Calu3 (cell line): ENCODE data around the gene PHACTR4. TPM values are rescaled to one million over a fixed set of nuclear protein-coding genes. Genes with fewer than 3 reads are reported as not detected.
"Not testable (repeated sequence)": the region's sequence is repeated elsewhere in the genome, so short reads cannot be mapped to it uniquely, and the experiment has no call there.

Experiments
- BruUV-seq: library from RNA; stranded (reverse); fragments of 400-500 nt; replicated peaks from 2 replicates; lab custom pipeline; 2021; lab: Mats Ljungman, UMichigan
- CTCF ChIA-PET: fragments of 300-600 bp; sonication (Branson Sonifier 250); formaldehyde crosslinking; loops from one replicate; lab custom pipeline; 2022; ENCODE audit warnings: antibody characterized with exemption; lab: Charles Lee
- DNase-seq: peaks from one replicate; pipeline ENCODE4 v3.0.0; 2022
- H3K27ac Mint-ChIP-seq: one replicate; pipeline ENCODE4 v1.8.0; 2022; ENCODE audit warnings: mixed read lengths; ENCODE audit not compliant: unreplicated experiment
- H3K27me3 Mint-ChIP-seq: one replicate; pipeline ENCODE4 v1.8.0; 2022; ENCODE audit warnings: mixed read lengths; ENCODE audit not compliant: unreplicated experiment
- H3K36me3 Mint-ChIP-seq: one replicate; pipeline ENCODE4 v1.8.0; 2022; ENCODE audit warnings: mild to moderate bottlenecking, moderate library complexity, mixed read lengths; ENCODE audit not compliant: insufficient read depth, unreplicated experiment
- H3K4me1 Mint-ChIP-seq: one replicate; pipeline ENCODE4 v1.8.0; 2022; ENCODE audit warnings: mild to moderate bottlenecking, low read depth, mixed read lengths; ENCODE audit not compliant: unreplicated experiment
- H3K4me3 Mint-ChIP-seq: one replicate; pipeline ENCODE4 v1.8.0; 2022; ENCODE audit warnings: mild to moderate bottlenecking, low read depth, moderate library complexity, mixed read lengths; ENCODE audit not compliant: unreplicated experiment
- H3K9me3 Mint-ChIP-seq: one replicate; pipeline ENCODE4 v1.8.0; 2022; ENCODE audit warnings: low read depth, mixed read lengths; ENCODE audit not compliant: unreplicated experiment
- intact Hi-C: fragments of 100-400 bp; cut with micrococcal nuclease; formaldehyde crosslinking; loops from one replicate; pipeline ENCODE4 v1.10.0; 2022; ENCODE audit not compliant: unreplicated experiment
- total RNA-seq: library from RNA; stranded (reverse); gene quantifications from 2 replicates; pipeline ENCODE4 v1.2.3, GENCODE V29; 2022
- TF ChIP-seq, protein P1 (sequence below): fragments of 200-600 bp; IDR thresholded peaks from one replicate; pipeline ENCODE4 v1.8.0; 2022; ENCODE audit warnings: antibody characterized with exemption; ENCODE audit not compliant: unreplicated experiment

Gene PHACTR4
- total RNA-seq, 1 experiment from 2014 or later: 58.7 TPM

DNA sequence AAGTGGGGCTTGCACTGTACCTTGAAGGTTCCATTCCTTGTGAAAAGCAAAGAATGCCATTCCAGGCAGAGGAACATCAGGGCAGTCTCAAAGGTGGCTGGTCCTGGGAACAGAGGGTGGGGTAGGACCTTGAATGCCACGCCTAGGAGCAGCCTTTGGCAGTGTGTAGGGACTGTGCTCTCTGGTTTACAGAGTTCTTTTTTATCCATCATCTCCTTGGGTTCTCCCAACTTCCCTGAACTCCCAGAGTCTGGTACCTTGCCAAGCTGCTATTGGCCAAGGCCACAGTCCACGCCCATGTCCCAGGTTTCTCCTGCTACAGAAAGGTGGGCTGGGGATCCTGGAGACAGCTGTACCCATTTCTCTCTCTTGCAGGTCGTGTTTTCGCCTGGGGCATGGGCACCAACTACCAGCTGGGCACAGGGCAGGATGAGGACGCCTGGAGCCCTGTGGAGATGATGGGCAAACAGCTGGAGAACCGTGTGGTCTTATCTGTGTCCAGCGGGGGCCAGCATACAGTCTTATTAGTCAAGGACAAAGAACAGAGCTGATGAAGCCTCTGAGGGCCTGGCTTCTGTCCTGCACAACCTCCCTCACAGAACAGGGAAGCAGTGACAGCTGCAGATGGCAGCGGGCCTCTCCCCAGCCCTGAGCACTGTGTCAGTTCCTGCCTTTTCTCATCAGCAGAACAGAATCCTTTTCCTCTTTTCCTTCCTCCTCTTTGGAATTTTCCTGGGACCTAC is 168.1 kb downstream of the PHACTR4 start:
- TF ChIP-seq, protein P1, sequence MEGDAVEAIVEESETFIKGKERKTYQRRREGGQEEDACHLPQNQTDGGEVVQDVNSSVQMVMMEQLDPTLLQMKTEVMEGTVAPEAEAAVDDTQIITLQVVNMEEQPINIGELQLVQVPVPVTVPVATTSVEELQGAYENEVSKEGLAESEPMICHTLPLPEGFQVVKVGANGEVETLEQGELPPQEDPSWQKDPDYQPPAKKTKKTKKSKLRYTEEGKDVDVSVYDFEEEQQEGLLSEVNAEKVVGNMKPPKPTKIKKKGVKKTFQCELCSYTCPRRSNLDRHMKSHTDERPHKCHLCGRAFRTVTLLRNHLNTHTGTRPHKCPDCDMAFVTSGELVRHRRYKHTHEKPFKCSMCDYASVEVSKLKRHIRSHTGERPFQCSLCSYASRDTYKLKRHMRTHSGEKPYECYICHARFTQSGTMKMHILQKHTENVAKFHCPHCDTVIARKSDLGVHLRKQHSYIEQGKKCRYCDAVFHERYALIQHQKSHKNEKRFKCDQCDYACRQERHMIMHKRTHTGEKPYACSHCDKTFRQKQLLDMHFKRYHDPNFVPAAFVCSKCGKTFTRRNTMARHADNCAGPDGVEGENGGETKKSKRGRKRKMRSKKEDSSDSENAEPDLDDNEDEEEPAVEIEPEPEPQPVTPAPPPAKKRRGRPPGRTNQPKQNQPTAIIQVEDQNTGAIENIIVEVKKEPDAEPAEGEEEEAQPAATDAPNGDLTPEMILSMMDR: no peak
- intact Hi-C loops: no loop called here
- CTCF ChIA-PET: interaction anchor here (0.6 kb wide), 2 partner anchors 88 to 381 kb away, joined by 3 to 5 read pairs; no protein-coding TSS in a partner anchor
- Mint-ChIP-seq H3K27ac (no peak overlapping the region), H3K4me1 (no peaks in the 10 kb centered on the region), H3K4me3 (no peak overlapping the region), H3K27me3 (no peaks in the 10 kb centered on the region), H3K9me3 (no peaks in the 10 kb centered on the region), H3K36me3 (peaks cover 56% of the 10 kb centered on the region)
- no peak for DNase-seq
- no TSS peak for BruUV-seq

- peaks cover 56% of the 10 kb centered on the region for H3K36me3 Mint-ChIP-seq
- H3K27ac Mint-ChIP-seq: no peak overlapping the region
- TF ChIP-seq, protein P1: no peak
- CTCF ChIA-PET: interaction anchor here (0.6 kb wide), 2 partner anchors 87 to 381 kb away, joined by 3 to 5 read pairs; no protein-coding TSS in a partner anchor
- no peaks in the 10 kb centered on the region for H3K4me1 Mint-ChIP-seq
- BruUV-seq: TSS peak; percentile 71
- no peaks in the 10 kb centered on the region for H3K27me3 Mint-ChIP-seq
- H3K4me3 Mint-ChIP-seq: no peak overlapping the region
- intact Hi-C loops: no loop called here
- DNase-seq: no peak
- H3K9me3 Mint-ChIP-seq: no peaks in the 10 kb centered on the region
Measured at GRCh38 chr1:28538286-28538685, 168.7 kb downstream of the PHACTR4 start.

- Mint-ChIP-seq H3K27me3 (no peaks in the 10 kb centered on the region), H3K27ac (no peak overlapping the region), H3K4me3 (no peak overlapping the region), H3K9me3 (no peaks in the 10 kb centered on the region), H3K4me1 (no peaks in the 10 kb centered on the region), H3K36me3 (peaks cover 36% of the 10 kb centered on the region)
- BruUV-seq: no TSS peak
- CTCF ChIA-PET: no interaction called here
- TF ChIP-seq, protein P1: no peak
- intact Hi-C loops: no loop called here
- DNase-seq: no peak
Measured at GRCh38 chr1:28540651-28541050, 171.1 kb downstream of the PHACTR4 start.

DNA sequence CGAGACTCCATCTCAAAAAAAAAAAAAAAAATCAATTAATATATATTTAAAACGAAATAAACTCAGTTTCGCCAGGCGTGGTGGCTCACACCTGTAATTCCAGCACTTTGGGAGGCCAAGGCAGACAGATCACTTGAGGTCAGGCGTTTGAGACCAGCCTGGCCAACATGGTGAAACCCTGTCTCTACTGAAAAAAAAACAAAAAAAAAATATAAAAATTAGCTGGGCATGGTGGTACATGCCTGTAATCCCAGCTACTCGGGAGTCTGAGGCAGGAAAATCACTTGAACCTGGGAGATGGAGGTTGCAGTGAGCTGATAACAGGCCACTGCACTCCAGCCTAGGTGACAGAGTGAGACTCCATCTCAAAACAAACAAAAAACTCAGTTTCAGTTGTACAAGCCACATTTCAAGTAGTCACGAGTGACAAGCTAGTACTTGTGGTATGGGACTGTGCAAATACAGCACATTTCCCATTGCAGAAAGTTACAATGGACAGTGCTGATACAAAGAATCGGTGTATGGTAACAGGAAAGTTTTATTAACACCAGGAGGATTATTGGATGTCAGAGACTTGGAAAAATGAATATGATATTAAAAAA is 172.0 kb downstream of the PHACTR4 start:
- H3K9me3 Mint-ChIP-seq, intact Hi-C loops, CTCF ChIA-PET, BruUV-seq, H3K4me1 Mint-ChIP-seq, H3K27me3 Mint-ChIP-seq, H3K4me3 Mint-ChIP-seq, DNase-seq, H3K27ac Mint-ChIP-seq: not testable (repeated sequence)
- H3K36me3 Mint-ChIP-seq: peaks cover 31% of the 10 kb centered on the region
